ENCODE measurements around the gene APC2. TPM values are rescaled to one million over a fixed set of nuclear protein-coding genes. Genes with fewer than 3 reads are reported as not detected.

The APC2 gene
- total RNA-seq, 1 donor from 2014 or later, result 1.2 TPM

DNA sequence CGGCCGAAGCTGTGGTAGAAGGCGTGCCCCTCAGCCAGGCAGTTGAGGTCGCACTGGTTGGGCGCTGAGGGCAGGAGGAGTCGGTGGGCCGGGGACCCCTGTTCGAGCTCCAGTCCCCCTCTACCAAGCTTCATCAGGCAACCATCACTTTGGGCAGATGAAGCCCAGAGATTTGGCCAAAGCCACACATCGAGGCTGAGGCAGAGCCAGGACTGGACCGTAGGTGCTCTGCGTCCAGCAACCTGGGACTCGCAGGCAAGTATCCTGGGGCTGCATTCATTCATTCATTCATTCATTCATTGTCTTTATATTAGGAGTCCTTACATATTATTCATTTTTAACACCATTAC, 58.6 kb downstream of the APC2 start:
- Histone ChIP-seq H3K27ac (peak overlapping the region; percentile 87), H3K9me3 (no peaks in the 10 kb centered on the region), H3K36me3 (no peaks in the 10 kb centered on the region), H3K4me3 (peak overlapping the region; percentile 37 to 48), H3K27me3 (no peaks in the 10 kb centered on the region), H3K4me1 (peaks cover 60% of the 10 kb centered on the region)
- TF ChIP-seq POLR2AphosphoS5 (IDR thresholded peaks at IDR 0.05; ENCODE audit: insufficient read depth in 1 of 2, low read depth in 1 of 2) (no peak), POLR2A (IDR thresholded peaks at IDR 0.05) (no peak)
- no peak for DNase-seq (ENCODE audit: extremely low spot score in 2 of 2)
- intact Hi-C loops (cut with DNase I), result no loop called here

- no peak for DNase-seq (ENCODE audit: extremely low spot score in 2 of 2)
- Histone ChIP-seq H3K36me3 (no peaks in the 10 kb centered on the region), H3K4me3 (peak overlapping the region; percentile 28 to 59), H3K27ac (peak overlapping the region; percentile 87), H3K9me3 (no peaks in the 10 kb centered on the region), H3K27me3 (no peaks in the 10 kb centered on the region), H3K4me1 (peaks cover 61% of the 10 kb centered on the region)
- intact Hi-C loops (cut with DNase I), result no loop called here
- TF ChIP-seq CTCF (IDR thresholded peaks at IDR 0.05) (no peak), POLR2AphosphoS5 (IDR thresholded peaks at IDR 0.05; ENCODE audit: insufficient read depth in 1 of 2, low read depth in 1 of 2) (no peak), POLR2A (IDR thresholded peaks at IDR 0.05) (no peak)
Measured at GRCh38 chr19:1509602-1510441, 59.9 kb downstream of the APC2 start.

- Histone ChIP-seq H3K36me3 (no peaks in the 10 kb centered on the region), H3K27me3 (no peaks in the 10 kb centered on the region), H3K9me3 (no peaks in the 10 kb centered on the region), H3K4me3 (peak overlapping the region; percentile 28 to 59), H3K27ac (peak overlapping the region; percentile 87), H3K4me1 (peaks cover 61% of the 10 kb centered on the region)
- DNase-seq (ENCODE audit: extremely low spot score in 2 of 2), result no peak
- TF ChIP-seq CTCF (IDR thresholded peaks at IDR 0.05) (no peak), POLR2A (IDR thresholded peaks at IDR 0.05) (no peak), POLR2AphosphoS5 (IDR thresholded peaks at IDR 0.05; ENCODE audit: insufficient read depth in 1 of 2, low read depth in 1 of 2) (no peak)
- intact Hi-C loops (cut with DNase I), result no loop called here
Measured at GRCh38 chr19:1510442-1510806, 60.5 kb downstream of the APC2 start.

DNA sequence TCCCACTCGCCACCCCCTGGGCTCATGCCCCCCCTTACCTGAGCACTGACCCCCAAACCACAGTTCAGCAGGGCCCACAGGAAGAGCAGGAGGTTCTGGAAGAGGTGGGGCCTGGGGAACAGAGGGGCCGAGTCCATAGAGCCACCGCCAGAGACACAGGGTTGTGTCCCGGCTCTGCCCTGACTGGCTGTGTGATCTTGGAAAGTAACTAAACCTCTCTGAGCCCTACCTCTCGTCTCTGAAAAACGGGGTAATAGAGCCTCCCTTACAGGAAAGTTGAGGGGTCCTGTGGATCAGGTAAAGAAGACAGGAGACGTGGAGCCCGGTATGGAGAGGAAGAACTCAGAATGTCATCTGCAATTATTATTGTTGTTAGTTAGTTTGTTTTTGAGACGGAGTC, 60.9 kb downstream of the APC2 start:
- no peaks in the 10 kb centered on the region for H3K27me3 ChIP-seq
- no peaks in the 10 kb centered on the region for H3K36me3 ChIP-seq
- H3K27ac ChIP-seq, result peak overlapping the region; percentile 87
- TF ChIP-seq CTCF (IDR thresholded peaks at IDR 0.05) (no peak), POLR2A (IDR thresholded peaks at IDR 0.05) (no peak), POLR2AphosphoS5 (IDR thresholded peaks at IDR 0.05; ENCODE audit: insufficient read depth in 1 of 2, low read depth in 1 of 2) (no peak)
- H3K4me3 ChIP-seq, result peak overlapping the region; percentile 55 to 59
- intact Hi-C loops (cut with DNase I), result no loop called here
- H3K4me1 ChIP-seq, result peaks cover 61% of the 10 kb centered on the region
- DNase-seq (ENCODE audit: extremely low spot score in 2 of 2), result no peak
- H3K9me3 ChIP-seq, result no peaks in the 10 kb centered on the region

DNA sequence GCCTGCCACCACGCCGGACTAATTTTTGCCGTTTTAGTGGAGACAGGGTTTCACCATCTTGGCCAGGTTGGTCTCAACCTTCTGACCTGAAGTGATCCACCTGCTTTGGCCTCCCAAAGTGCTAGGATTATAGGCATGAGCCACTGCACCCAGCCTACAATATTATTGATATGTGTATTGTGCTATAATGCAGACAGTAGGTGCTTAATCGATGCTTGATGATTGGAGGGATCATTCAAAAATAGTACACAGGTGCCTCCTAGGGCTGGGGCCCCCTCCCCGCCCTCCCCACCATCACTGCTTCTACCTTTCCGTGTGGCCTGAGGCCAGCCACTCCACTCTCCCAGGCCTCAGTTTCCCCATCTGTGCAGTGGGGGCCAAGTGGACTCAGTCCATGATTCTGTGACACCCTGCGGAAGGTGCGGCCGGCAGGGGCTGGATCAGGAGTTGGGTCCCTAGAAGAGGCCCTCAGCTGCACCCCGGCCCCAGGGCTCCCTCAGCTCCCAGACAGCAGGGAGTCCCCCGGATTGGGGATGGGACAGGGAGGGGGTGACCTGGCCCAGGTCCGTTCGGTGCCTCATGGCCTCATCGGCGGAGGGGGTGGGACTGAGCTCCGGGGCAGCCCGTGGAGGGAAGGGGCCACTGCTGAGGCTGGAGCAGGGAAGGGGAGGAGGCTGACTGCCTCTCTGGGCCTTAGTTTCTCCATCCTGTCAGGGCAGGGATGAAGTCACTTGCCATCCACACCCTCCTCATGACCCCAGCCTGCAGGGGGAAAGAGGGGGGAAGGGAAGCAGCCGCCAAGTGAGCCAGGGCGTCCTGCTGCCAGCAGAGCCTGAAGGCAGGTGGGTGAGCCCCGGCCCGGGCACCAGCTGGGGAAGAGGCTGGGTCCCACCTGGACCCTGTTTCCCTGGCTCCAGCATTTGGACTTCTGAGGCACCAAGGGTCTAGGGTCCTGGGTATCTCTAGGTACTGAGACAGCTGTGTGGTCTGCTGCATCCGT, 61.7 kb downstream of the APC2 start:
- intact Hi-C loops (cut with DNase I), result no loop called here
- DNase-seq (ENCODE audit: extremely low spot score in 2 of 2), result no peak
- peak overlapping the region; percentile 87 for H3K27ac ChIP-seq
- no peaks in the 10 kb centered on the region for H3K27me3 ChIP-seq
- no peaks in the 10 kb centered on the region for H3K36me3 ChIP-seq
- H3K9me3 ChIP-seq, result no peaks in the 10 kb centered on the region
- peak overlapping the region; percentile 55 to 59 for H3K4me3 ChIP-seq
- TF ChIP-seq POLR2A (IDR thresholded peaks at IDR 0.05), result no peak
- peaks cover 61% of the 10 kb centered on the region for H3K4me1 ChIP-seq
